GM10248 (cell line): Measurements from ENCODE around the gene KCNH1.
A peak's percentile ranks its signal among the peaks of the same experiment; 100 is the strongest.

Experiments
- CTCF ChIA-PET: fragments of 300-600 bp; sonication (Branson Sonifier 250); formaldehyde crosslinking; extraction: SDS; loops from one replicate; lab custom pipeline; 2021; ENCODE audit warnings: antibody characterized with exemption; lab: Yijun Ruan, JAX
- POLR2A ChIA-PET: fragments of 350-650 bp; sonication (Branson Sonifier 250); formaldehyde crosslinking; extraction: SDS; loops from one replicate; lab custom pipeline; 2020; ENCODE audit warnings: antibody characterized with exemption; lab: Yijun Ruan, JAX
- DNase-seq: peaks from one replicate; pipeline ENCODE4 v3.0.0; 2012; ENCODE audit errors: extremely low spot score
- CTCF ChIP-seq: IDR thresholded peaks from 2 replicates; pipeline ENCODE4 v1.5.1; 2012; ENCODE audit warnings: mild to moderate bottlenecking, low read depth; ENCODE audit errors: extremely low read depth, missing control alignments, control extremely low read depth

The KCNH1 gene

GRCh38 chr1:211133836-211134669 is at the start of gene KCNH1:
KCNH1 (minus strand) TSS chr1:211134148; CDS start chr1:211133945, 203 bp downstream.
- CTCF ChIA-PET, result interaction anchor here (0.9 to 5.4 kb wide), 20 partner anchors 9 to 729 kb away, joined by 3 to 71 read pairs (median 4); partner anchors contain the start of gene RCOR3
- POLR2A ChIA-PET, result no interaction called here
- peak; percentile 85 for DNase-seq
- TF ChIP-seq CTCF, result peak; percentile 69

GRCh38 chr1:211182746-211183145 is 48.8 kb upstream of the KCNH1 start:
- no peak for DNase-seq
- ChIA-PET POLR2A (no interaction called here), CTCF (interaction anchor here (2.3 kb wide), 1 partner anchor 75 kb away, joined by 4 read pairs; no protein-coding TSS in a partner anchor)
- no peak for TF ChIP-seq CTCF

GRCh38 chr1:211174375-211174774 is 40.4 kb upstream of the KCNH1 start:
- POLR2A ChIA-PET, result no interaction called here
- TF ChIP-seq CTCF, result no peak
- no peak for DNase-seq
- CTCF ChIA-PET, result no interaction called here

GRCh38 chr1:211172657-211173056 is 38.7 kb upstream of the KCNH1 start:
- CTCF ChIA-PET, result interaction anchor here (1.7 kb wide), 1 partner anchor 11 kb away, joined by 4 read pairs; no protein-coding TSS in a partner anchor
- TF ChIP-seq CTCF, result no peak
- POLR2A ChIA-PET, result no interaction called here
- no peak for DNase-seq

GRCh38 chr1:211169353-211169752 is 35.4 kb upstream of the KCNH1 start:
- CTCF ChIA-PET, result no interaction called here
- POLR2A ChIA-PET, result no interaction called here
- no peak for DNase-seq
- TF ChIP-seq CTCF, result no peak

- ChIA-PET CTCF (no interaction called here), POLR2A (no interaction called here)
- DNase-seq, result no peak
- TF ChIP-seq CTCF, result no peak
These were observed 24.9 kb upstream of the KCNH1 start for GRCh38 chr1:211158866-211159265.
